NCI-H510A (cell line): ENCODE data around the gene ICAM1.
A peak's percentile ranks its signal among the peaks of the same experiment; 100 is the strongest.

Experiments used
- DNase-seq: peaks from one replicate; lab custom pipeline; 2025; lab: John Stamatoyannopoulos, UW

The ICAM1 gene

GRCh38 chr19:10321874-10322835 lies 51.2 kb downstream of the ICAM1 start:
- DNase-seq, result no peak

DNA sequence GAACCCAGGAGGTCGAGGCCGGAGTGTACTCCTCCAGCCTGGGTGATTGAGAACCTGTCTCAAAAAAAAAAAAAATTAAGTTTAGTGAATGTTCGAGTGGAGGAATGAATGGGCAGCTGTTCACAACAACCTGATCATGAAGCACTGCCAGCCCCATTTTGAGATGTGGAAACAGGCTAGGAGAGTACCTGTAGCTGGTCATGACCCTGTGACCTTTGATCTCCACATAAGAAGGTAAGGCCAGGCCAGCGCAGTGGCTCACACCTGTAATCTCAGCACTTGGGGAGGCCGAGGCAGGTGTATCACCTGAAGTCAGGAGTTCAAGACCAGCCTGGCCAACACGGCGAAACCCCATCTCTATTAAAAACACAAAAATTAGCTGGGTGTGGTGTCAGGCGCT lies 54.8 kb downstream of the ICAM1 start:
- no peak for DNase-seq

DNA sequence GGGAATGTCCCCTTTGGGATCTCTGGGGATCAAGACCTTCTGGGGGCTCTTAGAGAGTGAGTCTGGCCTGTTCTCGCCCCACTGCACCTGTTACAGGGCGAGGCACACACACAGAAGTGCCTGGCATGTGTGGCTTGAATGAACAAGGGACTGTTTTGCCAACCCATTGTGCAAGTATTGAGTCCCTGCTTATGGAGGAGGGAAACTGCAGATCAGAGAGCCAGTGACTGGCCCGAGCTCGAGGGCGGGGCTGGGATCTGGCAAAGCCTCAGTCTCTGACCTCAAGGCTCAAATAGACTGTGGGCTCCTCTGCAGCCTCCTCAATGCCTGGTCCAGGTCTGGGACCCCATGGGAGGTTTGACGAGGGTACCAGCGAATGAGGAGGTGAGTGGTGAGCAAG lies 56.9 kb downstream of the ICAM1 start:
- no peak for DNase-seq

DNA sequence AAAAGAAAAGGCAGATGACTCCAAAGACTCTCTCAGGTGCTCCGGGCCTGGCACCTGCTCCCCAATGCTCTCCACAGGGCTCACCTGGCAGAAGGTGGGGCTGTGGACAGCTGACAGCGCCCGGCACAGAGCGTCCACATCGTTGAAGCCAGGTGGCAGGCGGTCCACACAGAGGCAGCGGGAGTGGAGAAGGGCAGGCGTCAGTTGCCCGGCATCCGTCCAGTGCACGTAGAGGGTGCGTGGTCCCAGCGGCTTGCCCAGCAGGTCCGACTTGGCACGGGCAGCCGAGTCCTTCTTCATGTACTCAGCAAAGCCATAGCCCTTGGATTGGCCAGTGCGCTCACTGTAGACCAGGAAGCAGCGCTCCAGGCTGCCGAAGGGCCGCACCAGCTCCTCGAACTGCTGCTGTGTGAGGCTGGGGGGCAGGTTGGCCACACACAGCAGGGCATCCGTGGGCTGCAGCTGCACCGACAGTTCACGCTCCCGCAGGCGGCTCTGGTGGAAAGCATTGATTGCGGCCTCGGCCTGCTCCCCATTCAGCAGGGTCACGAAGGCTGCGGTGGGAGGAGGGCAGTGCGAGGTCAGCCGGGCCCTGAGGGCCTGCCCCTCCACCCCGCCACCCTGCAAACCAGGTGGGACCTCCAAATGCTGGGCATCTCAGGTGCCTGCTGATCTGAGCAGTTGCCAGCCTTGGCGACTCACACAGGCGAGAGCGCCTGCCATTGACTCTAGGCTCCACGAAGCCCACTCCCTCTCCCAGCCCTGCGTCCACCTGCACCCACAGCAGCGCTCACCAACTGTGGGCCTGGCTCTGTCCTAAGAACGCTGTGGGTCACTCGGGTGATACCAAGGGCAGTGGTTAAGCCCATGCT lies 57.9 kb downstream of the ICAM1 start:
- DNase-seq, result no peak

DNA sequence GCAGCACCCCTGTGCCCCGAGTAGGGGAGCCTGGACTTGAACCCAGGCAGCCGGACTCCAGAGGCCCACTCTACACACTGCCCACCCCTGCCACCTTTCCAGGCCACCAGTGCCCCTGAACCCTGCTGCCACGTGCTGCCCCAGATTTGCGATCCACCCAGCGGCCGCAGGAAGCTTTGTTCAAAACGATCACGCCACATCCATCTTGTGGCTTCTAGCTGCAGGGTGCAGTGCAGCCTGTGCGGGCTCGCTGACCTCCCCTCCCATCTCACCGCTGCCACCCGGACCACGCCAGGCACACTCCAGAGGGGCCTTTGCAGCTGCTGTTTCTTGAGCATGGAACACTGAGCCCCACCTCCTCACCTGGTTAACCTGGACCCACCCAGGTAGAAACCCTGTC lies 58.6 kb downstream of the ICAM1 start:
- no peak for DNase-seq

GRCh38 chr19:10332158-10332964 lies 61.4 kb downstream of the ICAM1 start:
- DNase-seq, result no peak

- peak; percentile 99 for DNase-seq
These were observed 62.2 kb downstream of the ICAM1 start, which contains the start of gene RAVER1 for GRCh38 chr19:10332965-10333757. Gene RAVER1 (minus strand): TSS chr19:10333529. CDS start chr19:10333507, 22 bp downstream.

DNA sequence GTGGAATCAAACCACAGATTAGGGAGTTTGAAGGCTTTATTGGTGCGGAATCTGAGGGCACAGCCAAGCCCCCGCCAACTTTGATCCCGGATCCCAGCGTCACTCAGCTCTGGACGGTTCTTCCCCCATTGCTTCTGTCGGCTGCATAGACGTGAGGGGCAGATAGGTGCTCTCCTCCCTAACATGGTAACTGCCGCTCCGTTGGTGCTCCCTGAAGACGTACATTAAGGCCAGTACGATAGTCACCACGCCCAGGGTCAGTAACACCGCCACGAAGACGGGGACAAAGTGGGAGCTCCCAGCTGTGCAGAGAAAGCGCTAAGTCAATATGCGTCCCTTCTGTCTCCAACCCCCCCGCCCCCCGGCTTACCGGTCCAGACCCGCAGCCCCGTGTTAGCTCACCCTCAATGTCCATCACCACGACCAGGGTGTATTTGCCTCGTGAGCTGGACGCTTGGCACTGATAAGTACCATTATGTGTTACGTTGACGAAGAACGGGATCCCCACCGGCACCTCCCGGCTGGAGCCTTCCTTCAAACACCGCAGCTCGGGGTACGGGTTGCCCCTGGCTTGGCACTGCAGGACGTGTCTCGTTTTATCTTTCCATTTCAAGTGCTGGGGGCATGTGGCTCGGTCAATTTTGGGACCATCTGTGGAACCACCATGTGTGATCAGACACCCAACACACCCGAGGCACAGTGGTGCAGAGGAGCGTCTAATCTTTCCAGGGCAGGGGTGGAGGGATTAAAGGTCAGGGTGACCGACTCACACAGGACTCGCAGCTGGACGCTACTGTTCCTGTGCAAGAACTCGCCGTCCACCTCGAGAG lies 63.1 kb downstream of the ICAM1 start:
- no peak for DNase-seq

GRCh38 chr19:10334588-10335351 lies 63.9 kb downstream of the ICAM1 start:
- DNase-seq, result peak; percentile 67

DNA sequence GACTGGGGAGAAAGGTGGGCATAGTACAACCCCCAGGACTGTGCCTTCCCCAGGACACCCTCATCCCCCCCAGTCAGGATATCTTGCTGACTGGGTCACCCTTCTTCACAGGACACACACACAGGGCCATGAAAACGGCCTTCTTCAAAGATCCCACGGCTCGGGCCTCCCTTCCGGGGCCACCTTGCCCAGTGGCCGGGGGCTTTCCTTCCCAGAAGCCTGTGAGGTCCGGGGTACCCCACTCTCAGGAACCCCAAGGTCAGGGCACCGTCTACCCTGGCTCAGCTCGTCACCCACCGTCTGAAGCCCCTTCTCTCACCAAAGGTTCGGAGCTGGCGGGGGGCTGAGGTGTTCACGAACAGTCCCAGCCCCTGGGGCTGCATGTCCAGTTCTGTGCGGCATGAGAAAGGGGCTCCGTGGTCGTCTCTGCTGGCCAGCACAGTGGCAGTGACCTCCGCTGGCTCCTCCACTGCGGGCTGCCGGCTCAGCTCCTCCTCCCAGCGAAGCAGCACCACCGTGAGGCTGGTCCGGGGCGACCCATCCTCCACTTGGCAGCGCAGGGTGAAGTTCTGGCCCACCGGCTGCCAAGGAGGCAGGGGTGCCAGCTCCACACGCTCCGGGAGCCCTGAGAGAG lies 64.5 kb downstream of the ICAM1 start:
- DNase-seq, result no peak
